Osteoblast (primary cell): ENCODE data around the gene CNOT4. TPM values are rescaled to one million over a fixed set of nuclear protein-coding genes. Genes with fewer than 3 reads are reported as not detected.

Experiments
- DNase-seq: peaks from one replicate; pipeline ENCODE4 v3.0.0; 2011; ENCODE audit warnings: low spot score, mixed read lengths; ENCODE audit not compliant: insufficient read length; ENCODE audit errors: missing footprints
- H2AFZ ChIP-seq: 2 replicates; pipeline ENCODE4 v1.6.0; 2011; ENCODE audit warnings: mild to moderate bottlenecking, low read length
- H3K27ac ChIP-seq: 2 replicates; pipeline ENCODE4 v1.5.1; 2011; ENCODE audit warnings: mild to moderate bottlenecking, low read depth, low read length, moderate library complexity
- H3K27me3 ChIP-seq: 2 replicates; pipeline ENCODE4 v1.6.0; 2012; ENCODE audit warnings: mild to moderate bottlenecking, control low read depth, inconsistent platforms, low read length, moderate library complexity; ENCODE audit not compliant: insufficient read depth
- H3K36me3 ChIP-seq: 2 replicates; pipeline ENCODE4 v1.5.1; 2011; ENCODE audit warnings: mild to moderate bottlenecking, low read length, control low read depth, moderate library complexity; ENCODE audit not compliant: insufficient read depth
- H3K4me1 ChIP-seq: 2 replicates; pipeline ENCODE4 v1.5.1; 2011; ENCODE audit warnings: mild to moderate bottlenecking, low read length, control low read depth, moderate library complexity; ENCODE audit not compliant: insufficient read depth
- H3K4me2 ChIP-seq: 2 replicates; pipeline ENCODE4 v1.6.0; 2011; ENCODE audit warnings: mild to moderate bottlenecking, low read length; ENCODE audit not compliant: insufficient read depth
- H3K4me3 ChIP-seq: fragments of 200-600 bp; sonication (generic); 3 replicates; pipeline ENCODE4 v1.5.1; 2012; ENCODE audit warnings: mild to moderate bottlenecking, low read length, inconsistent platforms; ENCODE audit not compliant: insufficient read depth
- H3K79me2 ChIP-seq: 2 replicates; pipeline ENCODE4 v1.6.0; 2012; ENCODE audit warnings: mild to moderate bottlenecking, low read length, control low read depth, inconsistent platforms; ENCODE audit not compliant: insufficient read depth
- H3K9me3 ChIP-seq: 2 replicates; pipeline ENCODE4 v1.5.1; 2011; ENCODE audit warnings: low read depth, low read length, control low read depth
- H4K20me1 ChIP-seq: 2 replicates; pipeline ENCODE4 v1.6.0; 2012; ENCODE audit warnings: mild to moderate bottlenecking, low read length, control low read depth; ENCODE audit not compliant: insufficient read depth
- total RNA-seq: library from RNA; depleted of rRNA; stranded (reverse); fragments of >200 nt; gene quantifications from 2 replicates; pipeline ENCODE4 v1.2.3, GENCODE V29; 2012
- TF ChIP-seq, protein P1 (sequence below): IDR thresholded peaks from 2 replicates; pipeline ENCODE4 v1.5.1; 2011; ENCODE audit warnings: mild to moderate bottlenecking, low read depth, low read length, moderate library complexity; ENCODE audit errors: extremely low read depth

Gene CNOT4
- total RNA-seq, 1 donor: 13.4 TPM

DNA sequence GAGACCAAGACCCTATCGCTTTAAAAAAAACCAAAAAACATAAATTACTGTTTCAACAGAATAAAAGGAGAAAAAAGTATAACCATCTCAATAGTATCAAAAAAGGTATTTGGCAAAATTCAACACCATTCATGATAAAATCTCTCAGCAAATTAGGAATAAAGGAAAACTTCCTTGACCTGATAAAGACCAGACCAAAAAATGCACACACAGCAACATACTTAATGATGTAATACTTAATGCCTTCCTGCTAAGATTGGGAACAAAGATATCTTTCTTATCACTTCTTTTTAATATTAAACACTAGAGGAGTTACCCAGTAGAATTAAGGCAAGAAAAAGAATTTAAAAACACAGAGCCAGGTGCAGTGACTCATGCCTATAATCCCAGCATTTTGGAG is 79.3 kb downstream of the CNOT4 start:
- no peaks in the 10 kb centered on the region for H3K27me3 ChIP-seq
- H2AFZ ChIP-seq: no peak overlapping the region
- H4K20me1 ChIP-seq: peaks cover 60% of the 10 kb centered on the region
- no peaks in the 10 kb centered on the region for H3K36me3 ChIP-seq
- H3K4me3 ChIP-seq: no peak overlapping the region
- DNase-seq: no peak
- H3K79me2 ChIP-seq: peaks cover 54% of the 10 kb centered on the region
- no peak overlapping the region for H3K4me2 ChIP-seq
- no peaks in the 10 kb centered on the region for H3K9me3 ChIP-seq
- H3K27ac ChIP-seq: no peak overlapping the region
- TF ChIP-seq, protein P1, sequence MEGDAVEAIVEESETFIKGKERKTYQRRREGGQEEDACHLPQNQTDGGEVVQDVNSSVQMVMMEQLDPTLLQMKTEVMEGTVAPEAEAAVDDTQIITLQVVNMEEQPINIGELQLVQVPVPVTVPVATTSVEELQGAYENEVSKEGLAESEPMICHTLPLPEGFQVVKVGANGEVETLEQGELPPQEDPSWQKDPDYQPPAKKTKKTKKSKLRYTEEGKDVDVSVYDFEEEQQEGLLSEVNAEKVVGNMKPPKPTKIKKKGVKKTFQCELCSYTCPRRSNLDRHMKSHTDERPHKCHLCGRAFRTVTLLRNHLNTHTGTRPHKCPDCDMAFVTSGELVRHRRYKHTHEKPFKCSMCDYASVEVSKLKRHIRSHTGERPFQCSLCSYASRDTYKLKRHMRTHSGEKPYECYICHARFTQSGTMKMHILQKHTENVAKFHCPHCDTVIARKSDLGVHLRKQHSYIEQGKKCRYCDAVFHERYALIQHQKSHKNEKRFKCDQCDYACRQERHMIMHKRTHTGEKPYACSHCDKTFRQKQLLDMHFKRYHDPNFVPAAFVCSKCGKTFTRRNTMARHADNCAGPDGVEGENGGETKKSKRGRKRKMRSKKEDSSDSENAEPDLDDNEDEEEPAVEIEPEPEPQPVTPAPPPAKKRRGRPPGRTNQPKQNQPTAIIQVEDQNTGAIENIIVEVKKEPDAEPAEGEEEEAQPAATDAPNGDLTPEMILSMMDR: no peak
- peaks cover 7% of the 10 kb centered on the region for H3K4me1 ChIP-seq

DNA sequence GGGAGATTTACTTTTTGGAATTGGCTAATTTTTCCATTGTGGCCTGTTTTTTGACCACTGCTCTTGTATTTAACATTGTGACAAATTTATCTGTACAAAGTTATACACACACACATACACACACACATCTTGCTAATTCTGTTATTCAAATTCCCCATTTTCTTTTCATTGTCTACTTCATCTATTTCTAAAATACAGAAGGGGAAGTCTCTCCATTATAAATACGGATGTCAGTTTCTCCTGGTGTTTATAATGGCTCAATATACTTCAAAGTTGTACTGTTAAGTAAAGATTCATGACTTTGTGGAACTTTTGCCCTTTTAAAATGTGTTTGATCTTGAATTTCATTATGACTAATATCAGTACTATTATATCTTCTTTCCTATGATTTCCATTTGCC is 81.0 kb downstream of the CNOT4 start:
- peaks cover 66% of the 10 kb centered on the region for H3K79me2 ChIP-seq

DNA sequence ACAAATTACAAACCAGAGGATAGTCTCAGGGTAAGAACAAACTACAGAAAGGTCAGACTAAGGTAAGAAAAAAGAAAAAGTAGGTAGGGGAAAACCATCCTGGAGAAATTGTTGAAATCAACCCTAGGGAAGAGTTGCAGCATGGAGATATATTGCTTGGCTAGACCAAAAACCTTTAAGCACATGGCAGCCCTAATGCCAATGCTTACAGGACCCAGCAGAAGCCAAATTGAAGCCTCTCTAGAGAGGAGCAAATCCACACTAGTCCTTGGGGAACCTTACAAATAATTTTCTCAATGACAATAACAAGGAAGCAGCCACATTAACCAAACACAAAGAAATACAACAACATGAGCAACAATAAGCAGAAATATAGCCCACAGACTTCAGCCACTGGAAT is 81.9 kb downstream of the CNOT4 start:
- H3K4me2 ChIP-seq: no peak overlapping the region
- no peak for DNase-seq
- H3K9me3 ChIP-seq: no peaks in the 10 kb centered on the region
- TF ChIP-seq, protein P1: no peak
- no peaks in the 10 kb centered on the region for H3K27me3 ChIP-seq
- H3K4me3 ChIP-seq: no peak overlapping the region
- no peaks in the 10 kb centered on the region for H3K36me3 ChIP-seq
- peaks cover 74% of the 10 kb centered on the region for H3K79me2 ChIP-seq
- H2AFZ ChIP-seq: no peak overlapping the region
- no peak overlapping the region for H3K27ac ChIP-seq
- H3K4me1 ChIP-seq: no peaks in the 10 kb centered on the region
- peaks cover 58% of the 10 kb centered on the region for H4K20me1 ChIP-seq

More for the DNA sequence above, 81.0 kb downstream of the CNOT4 start:
- Histone ChIP-seq H3K36me3 (no peaks in the 10 kb centered on the region), H3K4me3 (no peak overlapping the region), H3K4me2 (no peak overlapping the region), H3K4me1 (peaks cover 1% of the 10 kb centered on the region), H3K27ac (no peak overlapping the region), H2AFZ (no peak overlapping the region), H3K27me3 (no peaks in the 10 kb centered on the region), H4K20me1 (peaks cover 56% of the 10 kb centered on the region), H3K9me3 (no peaks in the 10 kb centered on the region)
- TF ChIP-seq, protein P1: no peak
- no peak for DNase-seq

DNA sequence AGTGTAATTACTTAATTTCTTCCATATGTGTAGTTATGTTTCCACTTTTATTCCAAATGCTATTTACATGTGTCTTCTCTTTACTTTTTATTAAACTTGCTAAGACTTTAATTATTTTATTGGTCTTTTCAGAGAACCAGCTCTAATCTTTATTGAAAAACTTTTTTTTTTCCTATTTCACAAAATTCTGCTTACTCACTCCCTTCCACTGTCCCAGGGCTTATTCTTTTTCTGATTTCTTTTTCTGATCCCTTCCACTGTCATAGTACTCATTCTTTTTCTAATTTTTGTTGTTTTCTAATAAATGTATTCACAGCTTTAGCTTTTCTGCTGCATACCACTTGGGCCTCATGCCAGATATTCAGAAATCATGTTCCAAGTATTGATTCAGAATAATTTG is 82.7 kb downstream of the CNOT4 start:
- Histone ChIP-seq H3K27me3 (no peaks in the 10 kb centered on the region), H3K4me3 (no peak overlapping the region), H3K79me2 (peaks cover 72% of the 10 kb centered on the region), H2AFZ (no peak overlapping the region), H4K20me1 (peaks cover 60% of the 10 kb centered on the region), H3K27ac (no peak overlapping the region), H3K4me2 (no peak overlapping the region), H3K36me3 (no peaks in the 10 kb centered on the region), H3K9me3 (no peaks in the 10 kb centered on the region), H3K4me1 (no peaks in the 10 kb centered on the region)
- no peak for DNase-seq
- TF ChIP-seq, protein P1: no peak
